Epithelial cell of esophagus (primary cell): ENCODE data around the gene ZFHX3.

Experiments
- DNase-seq: peaks from one replicate; pipeline ENCODE4 v3.0.0; 2010; ENCODE audit warnings: low read depth
- H3K4me3 ChIP-seq: 2 replicates; pipeline ENCODE4 v1.5.1; 2011; ENCODE audit warnings: mild to moderate bottlenecking, low read length, control low read depth
- CTCF ChIP-seq: IDR thresholded peaks from 2 replicates; pipeline ENCODE4 v1.5.1; 2011; ENCODE audit warnings: low read depth, mild to moderate bottlenecking, low read length, control low read depth, inconsistent platforms; ENCODE audit not compliant: insufficient read depth; ENCODE audit errors: missing control alignments

ZFHX3 gene

GRCh38 chr16:72791786-72792185, 256.1 kb downstream of the ZFHX3 start:
- TF ChIP-seq CTCF = no peak
- H3K4me3 ChIP-seq = no peak overlapping the region
- DNase-seq = no peak

- no peak for TF ChIP-seq CTCF
- H3K4me3 ChIP-seq = no peak overlapping the region
- no peak for DNase-seq
These were observed 258.0 kb downstream of the ZFHX3 start for GRCh38 chr16:72789921-72790320.

GRCh38 chr16:72789465-72789864, 258.5 kb downstream of the ZFHX3 start:
- DNase-seq = no peak
- no peak for TF ChIP-seq CTCF
- no peak overlapping the region for H3K4me3 ChIP-seq

- no peak for DNase-seq
- H3K4me3 ChIP-seq = no peak overlapping the region
- no peak for TF ChIP-seq CTCF
These were observed 259.6 kb downstream of the ZFHX3 start for GRCh38 chr16:72788269-72788809.

GRCh38 chr16:72787514-72788268, 260.2 kb downstream of the ZFHX3 start:
- TF ChIP-seq CTCF = no peak
- peak; percentile 91 for DNase-seq
- peak overlapping the region; percentile 37 for H3K4me3 ChIP-seq

GRCh38 chr16:72787130-72787513, 260.8 kb downstream of the ZFHX3 start:
- H3K4me3 ChIP-seq = peak overlapping the region; percentile 32
- TF ChIP-seq CTCF = no peak
- DNase-seq = no peak

GRCh38 chr16:72786606-72787005, 261.3 kb downstream of the ZFHX3 start:
- H3K4me3 ChIP-seq = no peak overlapping the region
- no peak for TF ChIP-seq CTCF
- DNase-seq = no peak
